C4-2B (cell line): ENCODE results near the gene ZC2HC1C.

Experiments
- H3K27ac ChIP-seq: fragments of 450-650 bp; 2 replicates; pipeline ENCODE4 v1.5.1; 2017
- ZFX ChIP-seq: fragments of 450-650 bp; IDR thresholded peaks from 2 replicates; pipeline ENCODE4 v1.6.1; 2017
- TF ChIP-seq, protein P1 (sequence below): fragments of 450-650 bp; conservative IDR thresholded peaks from 2 replicates; pipeline ENCODE4 v1.5.1; 2017; ENCODE audit warnings: mild to moderate bottlenecking

The ZC2HC1C gene

DNA sequence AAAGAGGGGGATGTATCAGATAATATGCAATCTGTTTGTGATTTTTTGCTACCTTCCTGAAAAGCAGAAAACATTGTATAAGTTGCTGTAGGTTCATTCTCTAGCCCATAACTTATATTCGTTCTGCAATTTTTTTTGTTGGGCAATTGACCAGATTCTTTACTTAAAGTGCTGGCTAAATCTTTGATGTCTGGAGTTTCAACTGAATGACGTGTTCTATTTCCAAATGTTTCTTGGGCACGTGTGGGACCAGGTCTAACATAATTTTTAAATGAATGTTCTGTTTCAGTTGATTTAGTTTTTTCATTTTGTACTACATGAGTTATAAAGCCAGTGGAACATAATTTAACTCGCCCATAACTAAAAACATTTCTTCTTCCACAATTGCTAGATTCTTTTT lies 21.9 kb upstream of the ZC2HC1C start:
- no peak overlapping the region for H3K27ac ChIP-seq
- no peak for TF ChIP-seq ZFX
- TF ChIP-seq, protein P1, sequence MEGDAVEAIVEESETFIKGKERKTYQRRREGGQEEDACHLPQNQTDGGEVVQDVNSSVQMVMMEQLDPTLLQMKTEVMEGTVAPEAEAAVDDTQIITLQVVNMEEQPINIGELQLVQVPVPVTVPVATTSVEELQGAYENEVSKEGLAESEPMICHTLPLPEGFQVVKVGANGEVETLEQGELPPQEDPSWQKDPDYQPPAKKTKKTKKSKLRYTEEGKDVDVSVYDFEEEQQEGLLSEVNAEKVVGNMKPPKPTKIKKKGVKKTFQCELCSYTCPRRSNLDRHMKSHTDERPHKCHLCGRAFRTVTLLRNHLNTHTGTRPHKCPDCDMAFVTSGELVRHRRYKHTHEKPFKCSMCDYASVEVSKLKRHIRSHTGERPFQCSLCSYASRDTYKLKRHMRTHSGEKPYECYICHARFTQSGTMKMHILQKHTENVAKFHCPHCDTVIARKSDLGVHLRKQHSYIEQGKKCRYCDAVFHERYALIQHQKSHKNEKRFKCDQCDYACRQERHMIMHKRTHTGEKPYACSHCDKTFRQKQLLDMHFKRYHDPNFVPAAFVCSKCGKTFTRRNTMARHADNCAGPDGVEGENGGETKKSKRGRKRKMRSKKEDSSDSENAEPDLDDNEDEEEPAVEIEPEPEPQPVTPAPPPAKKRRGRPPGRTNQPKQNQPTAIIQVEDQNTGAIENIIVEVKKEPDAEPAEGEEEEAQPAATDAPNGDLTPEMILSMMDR: no peak

DNA sequence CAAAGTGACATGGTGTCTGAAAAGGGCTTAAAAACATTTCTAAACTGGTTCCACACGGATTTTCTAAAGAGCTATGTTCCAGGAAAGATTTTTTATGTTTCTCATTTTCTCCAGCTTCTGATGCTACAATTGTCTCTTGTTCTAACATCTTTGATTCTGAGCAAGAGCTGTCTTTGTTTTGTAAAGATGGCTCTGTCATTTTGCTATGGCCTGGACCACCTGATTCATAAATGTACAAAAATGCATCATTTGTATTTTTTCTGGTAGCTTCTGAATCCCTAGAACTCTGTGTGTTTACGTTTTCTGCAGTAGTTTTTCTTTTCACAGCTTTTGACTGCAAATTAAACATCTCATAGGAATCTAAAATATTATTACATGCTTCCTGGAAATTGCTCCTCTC lies 21.3 kb upstream of the ZC2HC1C start:
- TF ChIP-seq, protein P1: no peak
- TF ChIP-seq ZFX: no peak
- no peak overlapping the region for H3K27ac ChIP-seq

DNA sequence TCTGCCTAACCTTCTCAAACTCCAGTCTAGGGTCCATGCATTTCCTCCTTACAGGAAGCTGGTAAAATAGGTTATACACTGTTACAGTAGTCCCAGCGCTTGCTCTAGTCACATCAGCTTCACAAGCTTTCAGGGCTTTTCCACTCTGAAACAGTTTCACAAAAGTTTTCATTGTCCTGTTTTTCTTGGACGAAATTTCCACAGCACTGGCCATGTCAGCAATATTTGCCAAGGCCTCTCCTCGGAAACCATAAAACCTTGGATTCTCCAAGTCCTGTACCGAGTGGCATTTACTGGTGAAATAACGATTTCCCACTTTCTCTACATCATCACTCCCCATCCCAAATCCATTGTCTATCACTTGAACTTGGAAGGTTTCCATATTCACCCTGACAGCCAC lies 20.3 kb upstream of the ZC2HC1C start:
- no peak for TF ChIP-seq ZFX
- TF ChIP-seq, protein P1: no peak

GRCh38 chr14:75049731-75050201 lies 19.7 kb upstream of the ZC2HC1C start:
- H3K27ac ChIP-seq: no peak overlapping the region
- no peak for TF ChIP-seq ZFX
- TF ChIP-seq, protein P1: no peak

More for the DNA sequence above, 20.3 kb upstream of the ZC2HC1C start:
- H3K27ac ChIP-seq: no peak overlapping the region

GRCh38 chr14:75050852-75051555 lies 18.4 kb upstream of the ZC2HC1C start, which contains the start of gene MLH3:
Gene MLH3 (minus strand): TSS chr14:75051467. CDS start chr14:75049655, 1,812 bp downstream.
- peak; percentile 99 for TF ChIP-seq ZFX
- TF ChIP-seq, protein P1: no peak
- H3K27ac ChIP-seq: peak within 1 kb of the TSS; percentile 84

- no peak for TF ChIP-seq ZFX
- TF ChIP-seq, protein P1: no peak
- H3K27ac ChIP-seq: peak overlapping the region; percentile 84
These were observed 17.9 kb upstream of the ZC2HC1C start for GRCh38 chr14:75051556-75051899.

GRCh38 chr14:75053396-75054291 lies 15.8 kb upstream of the ZC2HC1C start:
- no peak for TF ChIP-seq ZFX
- TF ChIP-seq, protein P1: no peak
- H3K27ac ChIP-seq: no peak overlapping the region
